Measurements from ENCODE around the gene CRBN.

The CRBN gene

DNA sequence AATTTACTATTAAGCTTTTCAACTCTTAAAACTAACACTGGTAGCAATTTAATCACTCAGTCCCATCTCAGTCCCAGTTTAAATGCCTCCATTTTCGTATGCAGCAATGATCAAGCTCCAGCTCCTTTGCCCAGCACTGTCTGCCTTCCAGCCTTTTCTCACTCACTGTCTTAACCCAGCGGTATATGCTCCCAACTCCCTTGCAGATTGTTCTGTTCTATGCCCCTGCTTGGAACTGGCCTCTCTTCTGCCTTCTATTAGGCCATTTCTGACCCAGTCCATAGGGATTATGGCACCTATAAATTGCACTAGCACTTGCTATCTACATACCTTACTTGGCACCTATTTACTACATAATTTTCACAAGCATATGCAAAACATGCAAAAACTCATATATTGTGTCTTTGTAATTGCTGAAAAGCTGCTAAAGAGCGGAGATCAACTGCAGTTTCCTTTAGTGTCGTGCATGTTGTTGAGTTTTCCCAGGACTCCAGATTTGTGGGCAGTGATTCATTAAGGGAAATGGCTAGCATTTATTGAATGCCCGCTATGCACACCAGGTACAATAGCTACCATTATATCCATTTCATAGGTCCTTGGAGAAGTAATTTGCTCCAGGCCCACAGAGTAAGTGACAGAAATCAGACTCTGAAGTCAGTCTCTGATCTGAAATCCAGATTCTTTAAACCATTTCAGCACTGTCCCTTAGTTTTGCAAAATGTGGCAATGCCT, 24.4 kb downstream of the CRBN start:
- Histone ChIP-seq H3K9me3 (ENCODE audit: low read length) (no peaks in the 10 kb centered on the region), H3K4me3 (ENCODE audit: low read length) (no peak overlapping the region), H2AFZ (ENCODE audit: low read depth, low read length) (no peak overlapping the region), H3K27me3 (ENCODE audit: insufficient read depth, low read length) (no peaks in the 10 kb centered on the region), H3K4me1 (ENCODE audit: insufficient read depth, low read length) (no peaks in the 10 kb centered on the region), H3K36me3 (ENCODE audit: insufficient read depth, low read length) (peaks cover 73% of the 10 kb centered on the region)

DNA sequence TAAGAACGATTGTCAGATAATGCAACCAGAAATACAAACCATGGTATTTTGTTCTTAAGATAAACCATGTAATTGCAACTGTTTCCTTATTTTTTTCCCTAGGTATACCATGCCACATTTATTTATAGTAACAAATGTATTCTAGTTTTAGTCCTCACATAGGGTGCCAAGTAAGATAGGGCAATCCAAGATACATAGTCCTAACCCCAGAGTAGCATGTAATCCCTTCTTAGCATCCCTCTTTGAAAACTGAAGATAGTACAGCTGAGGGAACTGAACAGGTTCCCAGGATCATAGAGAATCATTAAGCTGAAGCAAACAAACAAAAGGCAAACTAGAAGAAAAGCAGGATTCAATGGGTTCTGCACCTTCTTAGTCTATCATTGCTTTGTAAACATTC, 28.0 kb downstream of the CRBN start:
- no peaks in the 10 kb centered on the region for H3K9me3 ChIP-seq (ENCODE audit: low read length)
- no peaks in the 10 kb centered on the region for H3K27me3 ChIP-seq (ENCODE audit: insufficient read depth, low read length)
- peaks cover 89% of the 10 kb centered on the region for H3K36me3 ChIP-seq (ENCODE audit: insufficient read depth, low read length)
- no peak overlapping the region for H2AFZ ChIP-seq (ENCODE audit: low read depth, low read length)
- H3K4me3 ChIP-seq (ENCODE audit: low read length): no peak overlapping the region
- H3K4me1 ChIP-seq (ENCODE audit: insufficient read depth, low read length): no peaks in the 10 kb centered on the region

DNA sequence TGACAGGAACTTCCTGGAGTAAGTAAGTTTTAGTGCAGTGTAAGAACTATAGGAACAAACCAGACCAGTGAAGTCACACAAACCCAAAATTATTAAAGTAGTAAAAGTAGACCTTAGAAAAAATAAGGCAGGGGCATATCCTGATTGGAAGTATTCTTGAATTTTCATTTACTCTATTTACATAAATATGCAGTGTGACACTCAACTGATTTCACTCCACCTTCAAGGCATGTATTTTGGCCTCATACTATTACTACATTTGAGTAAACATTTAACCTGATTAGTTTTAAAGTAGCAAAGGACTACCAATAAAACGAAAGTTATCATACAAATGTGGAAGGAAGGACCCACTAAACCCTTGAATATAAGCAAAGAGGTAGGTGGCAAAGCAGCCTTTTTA, 29.9 kb downstream of the CRBN start:
- H3K27me3 ChIP-seq (ENCODE audit: insufficient read depth, low read length): no peaks in the 10 kb centered on the region
- no peaks in the 10 kb centered on the region for H3K4me1 ChIP-seq (ENCODE audit: insufficient read depth, low read length)
- H2AFZ ChIP-seq (ENCODE audit: low read depth, low read length): no peak overlapping the region
- H3K4me3 ChIP-seq (ENCODE audit: low read length): no peak overlapping the region
- H3K36me3 ChIP-seq (ENCODE audit: insufficient read depth, low read length): peaks cover 89% of the 10 kb centered on the region
- H3K9me3 ChIP-seq (ENCODE audit: low read length): no peaks in the 10 kb centered on the region

DNA sequence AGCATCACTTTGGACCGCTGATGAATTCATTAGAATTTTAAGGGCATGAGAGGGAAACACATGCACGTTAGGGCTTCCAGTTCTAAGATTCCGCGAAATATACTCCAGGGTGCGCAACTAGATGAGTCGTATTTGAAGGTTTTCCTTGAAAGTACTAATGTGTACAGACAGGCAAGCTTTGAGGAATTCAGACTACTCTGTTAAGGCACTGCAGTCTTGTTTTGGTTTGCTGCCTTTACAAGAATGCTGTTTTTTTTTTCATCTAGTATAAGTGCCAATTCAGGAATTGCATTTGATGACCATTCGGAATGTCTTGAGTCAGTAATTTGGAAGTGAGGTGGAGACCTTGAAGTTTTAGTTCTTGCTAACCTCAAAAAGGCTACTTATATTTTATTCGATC, 33.7 kb downstream of the CRBN start:
- Histone ChIP-seq H2AFZ (ENCODE audit: low read depth, low read length) (no peak overlapping the region), H3K27me3 (ENCODE audit: insufficient read depth, low read length) (no peaks in the 10 kb centered on the region), H3K4me1 (ENCODE audit: insufficient read depth, low read length) (peaks cover 11% of the 10 kb centered on the region), H3K4me3 (ENCODE audit: low read length) (no peak overlapping the region), H3K9me3 (ENCODE audit: low read length) (no peaks in the 10 kb centered on the region), H3K36me3 (ENCODE audit: insufficient read depth, low read length) (peaks cover 78% of the 10 kb centered on the region)

DNA sequence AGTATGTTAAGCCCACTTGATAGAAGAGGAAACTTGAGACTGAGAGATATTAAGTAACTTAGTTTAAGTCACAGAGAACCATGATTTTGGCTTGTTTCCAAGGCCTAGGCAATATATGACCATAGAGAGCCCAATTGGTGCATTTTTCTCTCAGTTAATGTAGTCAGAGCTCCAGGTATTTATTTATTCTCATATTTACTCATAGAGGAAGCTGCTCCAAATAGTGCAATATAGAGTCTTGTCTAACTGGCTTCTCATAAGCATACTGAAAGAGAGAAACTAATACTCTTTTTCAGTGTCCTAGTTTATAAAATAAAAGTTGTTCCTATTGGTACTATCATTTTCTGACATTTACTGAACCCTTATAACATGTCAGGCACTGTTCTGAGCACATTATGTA, 37.6 kb downstream of the CRBN start:
- Histone ChIP-seq H3K36me3 (ENCODE audit: insufficient read depth, low read length) (peaks cover 72% of the 10 kb centered on the region), H3K27me3 (ENCODE audit: insufficient read depth, low read length) (no peaks in the 10 kb centered on the region), H3K9me3 (ENCODE audit: low read length) (no peaks in the 10 kb centered on the region), H3K4me1 (ENCODE audit: insufficient read depth, low read length) (peaks cover 11% of the 10 kb centered on the region), H2AFZ (ENCODE audit: low read depth, low read length) (no peak overlapping the region), H3K4me3 (ENCODE audit: low read length) (no peak overlapping the region)

DNA sequence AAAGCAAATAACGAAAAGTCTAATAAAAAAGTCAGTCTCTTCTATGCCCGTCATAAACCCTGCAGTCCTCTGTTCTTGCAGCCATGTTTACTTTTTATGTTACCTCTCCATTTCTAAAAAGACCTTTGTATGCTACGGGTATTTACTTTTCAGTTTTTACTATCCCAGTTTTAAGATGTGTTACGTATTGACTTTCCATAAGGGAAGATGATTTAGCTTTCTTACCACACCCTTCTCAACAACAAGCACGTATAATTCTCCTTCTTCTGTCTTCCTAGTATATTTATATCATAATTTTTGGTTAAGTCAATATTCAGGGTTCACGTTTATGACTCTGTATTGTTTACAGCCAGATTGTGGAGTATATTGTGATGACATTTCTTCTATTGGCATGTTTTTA, 42.0 kb downstream of the CRBN start:
- H3K4me1 ChIP-seq (ENCODE audit: insufficient read depth, low read length): peaks cover 5% of the 10 kb centered on the region
- no peaks in the 10 kb centered on the region for H3K9me3 ChIP-seq (ENCODE audit: low read length)
- no peak overlapping the region for H2AFZ ChIP-seq (ENCODE audit: low read depth, low read length)
- no peaks in the 10 kb centered on the region for H3K27me3 ChIP-seq (ENCODE audit: insufficient read depth, low read length)
- H3K4me3 ChIP-seq (ENCODE audit: low read length): no peak overlapping the region
- peaks cover 54% of the 10 kb centered on the region for H3K36me3 ChIP-seq (ENCODE audit: insufficient read depth, low read length)

DNA sequence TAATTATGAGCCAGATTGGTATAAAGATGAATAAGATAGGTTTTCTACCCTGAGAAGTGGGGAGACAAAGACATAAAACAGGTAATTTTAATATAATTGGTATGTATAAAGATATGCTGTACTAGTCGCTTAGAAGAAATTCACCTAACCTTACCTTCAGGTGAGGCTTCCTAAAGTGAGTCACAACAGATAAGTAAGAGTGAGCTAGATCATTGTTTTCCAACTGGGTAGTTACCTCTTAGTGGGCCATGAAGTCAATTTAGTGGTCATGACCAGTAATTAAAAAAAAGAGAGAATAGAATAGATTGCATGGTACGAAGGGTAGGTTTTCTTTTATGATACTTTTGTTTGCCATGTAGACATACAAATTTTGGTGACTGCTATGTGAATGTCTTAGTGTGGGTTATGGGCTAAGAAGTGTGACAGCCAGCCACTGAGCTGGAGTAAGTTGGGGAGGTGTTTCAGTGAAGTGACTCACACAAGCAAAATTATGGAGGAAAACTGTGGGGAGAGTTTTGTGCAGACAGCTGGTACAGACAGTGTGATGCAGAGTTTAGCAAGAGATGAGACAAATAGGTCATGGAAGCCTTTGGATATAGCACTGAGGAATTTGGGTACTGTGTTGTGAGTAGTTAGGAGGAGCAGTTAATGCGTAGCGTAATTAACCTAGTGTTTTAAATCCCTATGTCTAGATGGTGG, 44.6 kb downstream of the CRBN start:
- Histone ChIP-seq H3K4me1 (ENCODE audit: insufficient read depth, low read length) (no peaks in the 10 kb centered on the region), H3K4me3 (ENCODE audit: low read length) (no peak overlapping the region), H3K9me3 (ENCODE audit: low read length) (no peaks in the 10 kb centered on the region), H2AFZ (ENCODE audit: low read depth, low read length) (no peak overlapping the region), H3K36me3 (ENCODE audit: insufficient read depth, low read length) (peaks cover 47% of the 10 kb centered on the region), H3K27me3 (ENCODE audit: insufficient read depth, low read length) (no peaks in the 10 kb centered on the region)

DNA sequence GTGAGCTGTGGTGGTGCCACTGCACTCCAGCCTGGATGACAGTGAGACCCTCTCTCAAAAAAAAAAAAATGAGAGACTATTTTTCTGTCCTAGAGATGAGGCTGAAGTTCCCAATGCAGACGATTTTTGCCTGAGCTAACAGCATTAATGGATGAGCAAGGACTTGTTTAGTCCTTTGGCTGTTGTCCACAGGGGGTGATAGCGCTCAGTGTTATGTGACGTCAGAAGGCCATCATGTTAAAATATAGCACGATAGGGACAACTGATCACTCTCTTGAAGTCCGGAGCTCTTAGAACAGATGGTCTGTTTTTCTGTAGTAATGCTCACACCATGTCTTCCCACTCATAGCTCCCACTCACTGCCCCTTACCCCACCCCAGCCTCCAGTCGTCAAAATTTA, 46.0 kb downstream of the CRBN start:
- peaks cover 48% of the 10 kb centered on the region for H3K36me3 ChIP-seq (ENCODE audit: insufficient read depth, low read length)

DNA sequence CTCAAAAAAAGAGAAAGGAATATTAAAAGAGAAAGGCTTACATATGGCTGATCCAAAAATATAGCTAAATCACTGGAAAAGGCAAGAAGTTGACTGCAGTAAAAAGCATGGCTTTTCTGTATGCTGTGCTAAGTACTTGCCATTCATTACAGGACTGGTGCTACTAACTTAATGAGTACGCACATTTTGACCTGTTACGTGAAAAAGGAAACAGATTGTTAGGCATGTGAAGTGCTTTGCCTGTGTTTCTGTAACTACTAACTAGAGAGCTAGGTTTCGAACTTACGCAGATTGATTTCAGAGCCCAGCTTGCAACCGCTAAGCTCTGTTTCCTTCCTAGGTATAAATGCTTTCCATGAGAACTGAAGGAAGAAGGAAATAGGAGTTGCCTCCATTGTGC, 49.9 kb downstream of the CRBN start:
- Histone ChIP-seq H3K9me3 (ENCODE audit: low read length) (peaks cover 2% of the 10 kb centered on the region), H3K4me3 (ENCODE audit: low read length) (no peak overlapping the region), H3K4me1 (ENCODE audit: insufficient read depth, low read length) (peaks cover 12% of the 10 kb centered on the region), H3K27me3 (ENCODE audit: insufficient read depth, low read length) (no peaks in the 10 kb centered on the region), H2AFZ (ENCODE audit: low read depth, low read length) (no peak overlapping the region), H3K36me3 (ENCODE audit: insufficient read depth, low read length) (peaks cover 26% of the 10 kb centered on the region)

More for the DNA sequence above, 46.0 kb downstream of the CRBN start:
- Histone ChIP-seq H3K9me3 (ENCODE audit: low read length) (peaks cover 2% of the 10 kb centered on the region), H3K27me3 (ENCODE audit: insufficient read depth, low read length) (no peaks in the 10 kb centered on the region), H3K4me1 (ENCODE audit: insufficient read depth, low read length) (no peaks in the 10 kb centered on the region), H3K4me3 (ENCODE audit: low read length) (no peak overlapping the region), H2AFZ (ENCODE audit: low read depth, low read length) (no peak overlapping the region)

DNA sequence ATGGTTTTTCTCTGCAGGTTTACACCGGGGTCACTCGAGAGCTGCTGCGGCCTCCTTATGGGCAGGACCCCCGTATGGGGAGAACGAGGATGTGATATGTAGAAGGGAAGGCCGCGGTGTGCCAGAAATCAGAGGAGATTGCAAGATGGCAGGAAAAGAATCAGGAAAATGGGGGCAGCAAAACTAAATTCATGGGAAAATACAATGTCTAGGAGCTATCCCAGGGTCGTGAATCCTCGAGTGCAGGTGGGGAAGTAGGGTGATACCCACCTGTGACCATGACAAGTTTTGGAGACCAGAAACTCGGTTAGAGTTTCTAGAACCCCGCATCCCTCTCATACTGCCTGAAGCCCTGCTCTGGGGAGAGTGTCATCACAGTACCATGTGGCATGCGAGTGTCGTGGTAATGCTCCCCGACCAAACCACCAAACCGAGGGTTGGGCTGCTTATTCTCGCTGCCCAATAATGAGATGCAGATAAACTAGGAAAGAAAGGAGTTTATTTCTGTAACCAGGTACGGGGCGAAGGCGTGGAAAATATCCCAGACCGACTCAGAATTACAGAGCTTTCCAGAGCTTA, 52.0 kb downstream of the CRBN start:
- Histone ChIP-seq H3K36me3 (ENCODE audit: insufficient read depth, low read length) (peaks cover 26% of the 10 kb centered on the region), H2AFZ (ENCODE audit: low read depth, low read length) (peak overlapping the region; percentile 95), H3K27me3 (ENCODE audit: insufficient read depth, low read length) (no peaks in the 10 kb centered on the region), H3K9me3 (ENCODE audit: low read length) (peaks cover 2% of the 10 kb centered on the region), H3K4me3 (ENCODE audit: low read length) (peak overlapping the region; percentile 99), H3K4me1 (ENCODE audit: insufficient read depth, low read length) (peaks cover 12% of the 10 kb centered on the region)

DNA sequence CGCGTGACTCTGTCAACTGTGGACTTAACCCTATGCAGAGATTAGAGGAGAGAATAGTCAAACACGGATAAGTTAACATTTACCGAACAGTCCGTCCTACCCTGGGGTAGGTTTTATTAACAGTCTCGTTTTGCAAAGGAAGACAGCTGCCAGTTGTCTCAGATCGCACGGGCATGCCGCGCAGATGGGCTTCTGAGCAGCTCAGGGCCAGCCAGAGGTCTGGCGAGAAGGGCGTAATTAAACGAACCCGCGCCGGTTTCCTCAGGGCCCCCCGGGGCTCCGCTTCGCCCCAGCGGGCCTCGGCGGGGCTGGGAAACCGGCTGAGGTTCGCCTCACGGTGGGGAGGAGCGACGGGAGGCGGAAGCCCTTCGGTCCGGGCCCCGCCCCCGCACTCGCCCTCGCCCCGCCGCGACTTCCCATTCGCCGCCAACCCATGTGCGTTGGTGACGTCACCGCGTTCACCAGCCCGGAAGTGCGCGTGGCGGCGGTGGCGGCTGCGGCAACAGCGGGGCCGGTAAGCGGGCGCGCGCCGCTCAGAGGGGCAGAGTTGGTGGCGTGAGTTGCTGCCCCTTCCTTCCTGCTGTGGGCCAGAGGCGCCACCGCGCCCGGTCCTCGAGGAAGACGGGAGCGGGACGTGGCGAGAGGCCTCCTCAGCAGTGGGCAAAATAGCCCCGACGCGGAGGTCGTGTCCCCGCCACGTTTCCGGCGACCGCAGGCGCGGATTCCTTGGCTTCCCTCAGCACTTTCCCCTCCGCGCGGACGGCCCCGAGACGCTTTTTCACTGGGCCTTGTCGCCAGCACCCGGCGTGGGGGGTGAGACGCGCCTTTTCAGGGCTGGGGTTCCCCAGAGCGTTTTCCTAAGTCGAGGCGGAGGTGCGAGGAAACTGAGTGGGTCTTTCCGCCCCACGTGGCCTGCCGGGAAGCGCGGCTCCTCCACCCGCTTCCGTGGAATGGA, 52.7 kb downstream of the CRBN start, which contains the start of gene TRNT1:
Gene TRNT1, plus strand, starts transcription at position 464 of the 955 bp plus-strand sequence. CDS start 2,101 bp downstream, outside the sequence.
- H3K9me3 ChIP-seq (ENCODE audit: low read length): peaks cover 2% of the 10 kb centered on the region
- peak within 1 kb of the TSS; percentile 95 for H2AFZ ChIP-seq (ENCODE audit: low read depth, low read length)
- peak within 1 kb of the TSS; percentile 99 for H3K4me3 ChIP-seq (ENCODE audit: low read length)
- peaks cover 26% of the 10 kb centered on the region for H3K36me3 ChIP-seq (ENCODE audit: insufficient read depth, low read length)
- H3K4me1 ChIP-seq (ENCODE audit: insufficient read depth, low read length): peaks cover 12% of the 10 kb centered on the region
- no peaks in the 10 kb centered on the region for H3K27me3 ChIP-seq (ENCODE audit: insufficient read depth, low read length)

DNA sequence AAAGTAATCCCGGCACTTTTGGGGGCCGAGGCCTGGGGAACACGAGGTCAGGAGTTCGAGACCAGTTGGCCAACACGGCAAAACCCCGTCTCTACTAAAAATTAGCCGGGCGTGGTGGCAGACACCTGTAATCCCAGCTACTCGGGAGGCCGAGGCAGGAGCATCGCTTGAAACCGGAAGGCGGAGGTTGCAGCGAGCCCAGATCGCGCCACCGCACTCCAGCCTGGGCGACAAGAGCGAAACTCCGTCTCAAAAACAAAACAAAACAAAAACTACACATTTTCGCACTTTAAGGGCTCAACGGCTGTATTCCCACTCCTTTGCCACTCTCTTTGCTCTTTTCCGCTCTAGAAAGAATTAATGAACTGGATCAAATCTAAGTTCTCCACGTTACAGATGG, 53.5 kb downstream of the CRBN start:
- peak overlapping the region; percentile 99 for H3K4me3 ChIP-seq (ENCODE audit: low read length)
- H3K4me1 ChIP-seq (ENCODE audit: insufficient read depth, low read length): peaks cover 12% of the 10 kb centered on the region
- peak overlapping the region; percentile 95 for H2AFZ ChIP-seq (ENCODE audit: low read depth, low read length)
- peaks cover 23% of the 10 kb centered on the region for H3K36me3 ChIP-seq (ENCODE audit: insufficient read depth, low read length)
- peaks cover 2% of the 10 kb centered on the region for H3K9me3 ChIP-seq (ENCODE audit: low read length)
- no peaks in the 10 kb centered on the region for H3K27me3 ChIP-seq (ENCODE audit: insufficient read depth, low read length)
